ENCODE measurements around the gene TCF12.

DNA sequence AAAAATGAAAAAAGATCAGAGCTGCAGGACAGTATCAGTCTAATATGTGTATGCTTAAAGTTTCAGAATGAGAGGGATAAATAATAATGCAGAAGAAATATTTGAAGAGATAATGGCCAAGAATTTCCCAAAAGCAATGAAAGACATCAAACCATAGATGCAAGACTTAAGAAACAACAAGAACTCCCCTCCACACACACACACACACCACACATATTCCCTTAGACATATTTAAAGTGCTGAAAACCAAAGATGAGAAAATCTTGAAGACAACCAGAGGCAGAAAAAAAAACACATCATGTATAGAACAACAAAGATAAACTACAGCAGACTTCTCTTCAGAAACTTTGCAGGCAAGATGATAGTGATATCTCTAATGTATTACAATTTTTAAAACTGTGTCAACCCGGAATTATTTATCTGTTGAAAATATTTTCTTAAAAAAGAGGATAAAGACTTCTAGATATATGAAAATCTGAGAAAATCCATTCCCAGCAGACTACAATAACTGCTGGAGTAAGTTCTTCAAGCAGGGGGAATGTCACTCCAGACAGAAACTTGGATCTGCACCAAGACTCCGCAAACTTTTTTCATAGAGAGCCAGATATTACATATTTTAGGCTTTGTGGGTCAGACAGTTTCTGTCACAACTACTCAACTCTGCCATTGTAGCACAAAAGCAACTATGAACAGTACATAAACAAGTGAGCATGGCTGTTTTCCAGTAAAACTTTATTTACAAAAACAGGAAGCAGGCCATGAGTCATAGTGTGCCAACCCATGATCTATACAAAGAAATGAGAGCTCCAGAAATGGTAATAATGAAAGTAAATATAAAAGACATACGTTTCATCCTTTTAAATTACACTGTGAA, 234.5 kb downstream of the TCF12 start:
- TF ChIP-seq SUZ12 (IDR thresholded peaks at IDR 0.05; ENCODE audit: extremely low read depth, insufficient read depth, insufficient read length) (no peak), YY1 (IDR thresholded peaks at IDR 0.05; ENCODE audit: insufficient read depth, insufficient read length) (no peak), ZNF274 (IDR thresholded peaks at IDR 0.05; ENCODE audit: low read depth, low read length) (no peak)
